Putamen (tissue), 1 donor: ENCODE measurements around the gene FBXO24.

Experiments
- DNase-seq: peaks from one replicate; pipeline ENCODE4 v3.0.0-alpha.2; 2016; ENCODE audit warnings: low spot score

Gene FBXO24

DNA sequence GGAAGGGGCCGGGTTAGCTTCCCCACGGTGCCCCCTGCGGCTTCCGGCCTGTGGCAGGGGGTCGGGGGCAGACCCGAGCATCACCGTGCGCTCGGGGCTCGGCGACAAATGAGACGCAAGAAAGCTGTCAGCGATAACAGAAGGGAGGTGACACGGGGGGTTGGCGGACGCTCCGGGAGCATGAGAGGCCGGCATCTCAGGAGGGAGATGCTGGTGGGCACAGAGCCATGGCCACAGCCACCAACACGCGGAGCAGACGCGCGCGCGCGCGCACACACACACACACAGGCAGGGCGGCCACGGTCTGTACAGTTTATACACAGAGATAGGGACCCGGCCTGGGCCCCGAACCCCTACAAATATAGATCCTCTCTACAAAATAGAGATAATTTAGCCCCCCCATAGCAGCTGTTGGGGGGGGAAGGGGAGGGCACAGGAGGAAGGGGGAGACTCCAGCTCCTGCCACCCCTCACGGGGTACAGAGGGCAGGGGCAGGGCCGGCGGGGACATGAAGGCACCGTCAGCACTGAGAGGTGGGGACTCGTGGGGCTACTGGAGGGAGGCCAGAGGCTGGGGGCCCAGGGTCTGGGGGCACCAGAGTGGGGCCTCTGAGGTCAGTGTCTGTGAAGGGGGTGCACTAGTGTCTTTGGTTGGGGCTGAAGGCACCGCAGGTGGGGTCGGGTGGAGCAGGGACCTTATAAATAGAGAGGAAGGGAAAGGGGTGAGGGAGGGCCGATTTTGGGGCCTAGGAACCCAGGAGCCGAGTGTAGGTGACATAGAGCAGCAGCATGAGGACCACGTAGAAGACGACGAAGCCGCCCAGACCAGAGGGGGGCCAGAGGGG lies 11.5 kb upstream of the FBXO24 start:
- no peak for DNase-seq

DNA sequence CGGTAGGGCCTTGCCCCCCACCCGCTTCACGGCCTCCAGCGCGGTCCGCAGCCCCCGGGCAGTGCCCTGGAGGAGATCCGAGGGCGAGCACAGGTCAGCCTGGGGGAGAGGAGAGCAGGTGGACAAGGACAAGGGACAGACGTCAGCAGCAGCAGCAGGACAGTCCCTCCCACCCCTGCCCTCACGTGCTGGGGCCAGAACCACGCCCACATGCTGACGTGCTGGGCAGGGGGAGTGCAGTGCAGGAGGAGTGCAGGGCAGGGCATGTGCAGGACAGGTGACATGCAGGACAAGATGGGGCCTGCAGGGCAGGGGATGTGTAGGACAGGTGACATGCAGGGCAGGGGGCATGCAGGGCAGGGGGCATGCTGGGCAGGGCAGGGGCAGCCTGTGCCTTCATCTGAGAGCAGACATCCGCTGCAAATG lies 10.9 kb upstream of the FBXO24 start:
- DNase-seq, result no peak

GRCh38 chr7:100575746-100576383 lies 10.3 kb upstream of the FBXO24 start:
- no peak for DNase-seq

DNA sequence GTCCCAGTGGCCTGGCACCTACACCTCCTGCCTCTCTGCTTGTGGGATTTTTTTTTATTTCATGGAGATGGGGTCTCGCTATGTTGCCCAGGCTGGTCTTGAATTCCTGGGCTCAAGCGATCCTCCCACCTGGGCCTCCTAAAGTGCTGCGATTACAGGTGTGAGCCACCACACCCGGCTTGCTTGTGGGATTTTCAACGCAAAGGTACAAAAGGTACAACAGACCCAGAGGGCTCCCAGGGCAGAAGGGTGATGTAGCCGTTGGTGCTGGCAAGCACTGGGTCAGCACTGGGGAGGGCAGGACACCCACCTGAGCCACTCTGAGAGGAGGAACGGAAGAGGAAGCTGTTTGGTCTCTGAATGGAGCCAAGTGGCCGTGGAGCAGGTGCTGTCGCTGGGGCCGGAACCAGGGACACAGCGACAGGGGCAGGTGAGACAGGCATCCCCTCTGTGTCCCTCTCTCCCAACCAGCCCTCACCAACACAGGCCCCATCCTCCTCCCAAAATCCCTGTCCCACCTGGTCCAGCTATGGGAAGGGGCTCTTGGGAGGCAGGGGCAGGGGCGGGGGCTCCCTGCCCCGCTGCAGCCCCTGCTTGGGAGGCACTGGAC lies 9.6 kb upstream of the FBXO24 start:
- DNase-seq, result no peak

- no peak for DNase-seq
Observed at GRCh38 chr7:100577103-100577502, 9.0 kb upstream of the FBXO24 start.

GRCh38 chr7:100577507-100577906 lies 8.6 kb upstream of the FBXO24 start:
- no peak for DNase-seq

GRCh38 chr7:100578246-100579183 lies 7.6 kb upstream of the FBXO24 start:
- no peak for DNase-seq

DNA sequence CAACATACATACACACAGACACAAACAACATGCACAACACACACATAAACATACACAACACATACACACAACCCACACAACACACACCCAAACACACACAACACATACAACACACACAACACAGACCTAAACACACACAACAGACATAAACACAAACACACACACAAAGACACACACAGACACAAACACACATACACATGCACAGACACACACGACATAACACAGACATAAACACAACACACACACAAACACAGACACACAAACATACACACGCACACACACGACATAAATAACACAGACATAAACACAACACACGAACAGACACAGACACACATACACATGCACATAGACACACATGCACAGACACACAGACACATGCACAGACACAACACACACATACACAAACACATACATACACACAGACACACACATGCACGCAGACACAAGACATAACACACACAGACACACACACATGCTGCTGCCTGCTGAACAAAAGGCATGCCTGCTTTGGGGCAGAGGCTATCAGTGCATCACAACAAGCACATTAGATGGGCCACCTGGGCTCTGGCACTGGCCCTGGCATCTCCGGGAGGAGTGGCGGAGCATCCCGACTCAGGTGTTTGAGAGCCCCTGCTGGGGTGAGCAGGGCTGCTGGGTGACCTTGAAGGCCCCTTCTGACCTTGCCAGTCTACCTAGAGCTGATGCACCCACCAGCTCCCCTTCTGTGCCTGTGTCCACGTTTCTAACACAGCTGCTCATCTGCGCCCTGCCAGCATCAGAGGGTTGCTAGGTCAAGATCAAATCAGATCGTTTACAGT lies 5.5 kb upstream of the FBXO24 start:
- DNase-seq, result no peak

DNA sequence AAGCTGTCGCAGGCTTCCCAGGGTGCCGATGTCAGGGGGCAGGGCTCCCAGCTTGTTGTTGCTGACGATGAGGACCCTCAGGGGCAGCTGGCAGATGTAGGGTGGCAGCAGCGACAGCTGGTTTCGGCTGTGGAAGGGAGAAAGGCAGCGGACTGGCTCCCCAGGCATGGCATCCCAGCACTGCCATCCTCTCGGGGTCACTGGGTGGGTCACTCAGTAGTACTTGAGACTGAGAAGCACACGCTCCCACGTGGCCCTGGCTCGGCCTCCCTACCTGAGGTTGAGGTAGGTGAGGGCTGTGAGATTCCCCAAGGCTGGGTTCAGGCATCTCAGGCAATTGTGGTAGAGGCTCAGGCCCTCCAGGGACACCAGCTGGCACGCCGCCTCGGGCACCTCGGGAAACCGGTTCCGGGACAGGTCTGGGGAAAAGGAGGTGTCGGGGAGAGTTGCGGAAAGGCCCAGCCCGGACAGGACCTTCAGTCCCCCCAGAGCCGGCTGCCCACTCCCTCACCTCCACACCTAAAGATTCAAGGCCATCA lies 4.0 kb upstream of the FBXO24 start:
- no peak for DNase-seq

DNA sequence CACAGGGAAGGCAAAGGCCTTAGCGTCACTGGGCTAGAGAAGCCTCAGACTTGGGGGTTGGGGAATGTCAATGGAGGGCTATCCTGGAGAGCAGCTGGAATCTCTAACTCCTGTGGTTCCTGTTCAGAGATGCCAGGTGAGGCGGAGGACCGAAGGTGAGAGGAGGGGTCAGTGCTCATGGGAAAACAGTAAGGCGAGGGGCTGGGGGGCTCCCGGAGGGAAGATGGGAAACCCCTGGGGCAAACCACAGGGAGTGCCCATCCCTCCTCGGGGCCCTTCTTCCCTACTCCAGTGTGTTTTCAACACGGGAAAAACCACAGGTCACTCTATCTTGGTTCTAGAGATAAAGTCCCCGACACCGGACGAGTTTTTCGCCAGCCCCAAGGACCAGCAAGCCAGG lies 3.5 kb upstream of the FBXO24 start:
- no peak for DNase-seq

DNA sequence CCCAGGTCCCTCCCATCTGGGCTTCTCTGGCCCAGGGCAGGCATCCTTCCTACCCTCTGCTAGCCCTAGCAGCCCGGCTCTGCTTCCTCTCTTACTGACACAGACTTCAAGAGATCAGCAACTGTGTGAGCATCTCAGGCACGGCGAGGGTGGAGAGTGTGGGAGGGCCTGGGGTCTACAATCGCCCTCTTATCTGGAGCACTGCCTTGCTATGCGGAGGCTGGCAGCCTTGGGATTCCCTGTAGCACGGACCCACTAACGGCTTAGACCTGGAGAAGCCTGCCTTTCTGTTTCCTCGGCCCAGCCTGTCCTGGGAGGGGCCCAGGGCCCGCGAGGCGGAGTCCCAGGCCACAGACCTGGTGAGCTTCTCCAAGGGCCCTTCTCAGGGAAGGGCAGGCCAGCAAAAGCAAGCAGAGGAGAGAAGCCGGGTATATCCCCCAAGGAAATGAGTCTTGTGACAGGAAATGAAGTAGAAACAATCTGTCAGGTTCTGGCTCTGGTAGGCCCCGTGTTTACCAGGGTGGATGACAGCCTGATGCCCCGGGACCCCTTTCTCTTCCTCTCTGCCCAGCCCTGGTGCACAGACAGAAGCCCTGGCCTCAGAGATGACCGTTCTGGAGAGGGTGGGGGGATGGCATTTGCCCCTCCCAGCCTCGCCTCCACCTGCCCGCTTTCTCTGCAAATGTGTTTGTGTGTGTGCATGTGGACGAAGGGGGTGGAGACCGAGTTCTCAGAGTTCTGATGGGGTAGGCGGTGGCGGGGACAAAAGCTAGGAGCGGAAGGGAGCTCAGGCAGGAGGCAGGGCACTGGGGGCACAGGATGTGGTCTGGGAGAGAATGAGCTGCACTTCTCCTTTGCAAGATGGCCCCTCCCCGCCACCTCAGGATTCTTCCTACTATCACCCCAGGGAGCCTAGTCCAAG lies 2.7 kb upstream of the FBXO24 start:
- peak; percentile 48 for DNase-seq

DNA sequence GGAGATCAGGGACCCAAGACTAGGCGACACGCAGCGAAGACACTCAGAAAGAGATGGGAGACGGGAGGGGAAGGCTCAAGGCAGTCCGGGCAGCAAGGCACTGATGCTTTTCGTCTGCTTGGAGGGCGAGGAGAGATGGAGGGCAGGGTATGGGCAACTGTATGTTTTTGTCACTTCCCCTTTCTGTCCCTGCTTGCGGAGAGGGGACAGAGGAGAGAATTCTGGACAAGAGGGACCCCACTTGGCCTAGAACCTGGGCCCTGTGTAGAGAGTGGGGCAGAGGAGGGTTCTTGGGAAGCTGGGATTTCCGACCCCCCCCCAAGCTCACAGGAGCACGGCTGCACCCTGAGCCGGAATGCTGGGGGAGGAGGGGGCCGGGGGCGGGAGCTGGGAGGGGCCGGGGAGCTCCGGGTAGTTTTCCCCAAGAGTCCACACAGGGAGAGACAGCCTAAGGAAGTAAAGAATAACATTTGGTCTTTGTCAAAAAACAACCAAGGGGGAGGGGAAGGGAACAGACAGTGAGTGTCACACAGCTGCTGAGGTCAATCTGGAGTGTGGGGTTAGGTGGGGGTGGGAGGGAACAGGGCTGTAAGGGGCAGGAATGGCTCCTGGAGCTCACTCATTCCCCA lies 2.0 kb upstream of the FBXO24 start:
- DNase-seq, result no peak

GRCh38 chr7:100584683-100585510 lies 1.2 kb upstream of the FBXO24 start:
- DNase-seq, result no peak

GRCh38 chr7:100585511-100586265 lies 440 bp upstream of the FBXO24 start, which contains the start of gene LRCH4:
LRCH4 (minus strand) TSS chr7:100586129; CDS start chr7:100586100, 29 bp downstream.
- DNase-seq, result no peak

DNA sequence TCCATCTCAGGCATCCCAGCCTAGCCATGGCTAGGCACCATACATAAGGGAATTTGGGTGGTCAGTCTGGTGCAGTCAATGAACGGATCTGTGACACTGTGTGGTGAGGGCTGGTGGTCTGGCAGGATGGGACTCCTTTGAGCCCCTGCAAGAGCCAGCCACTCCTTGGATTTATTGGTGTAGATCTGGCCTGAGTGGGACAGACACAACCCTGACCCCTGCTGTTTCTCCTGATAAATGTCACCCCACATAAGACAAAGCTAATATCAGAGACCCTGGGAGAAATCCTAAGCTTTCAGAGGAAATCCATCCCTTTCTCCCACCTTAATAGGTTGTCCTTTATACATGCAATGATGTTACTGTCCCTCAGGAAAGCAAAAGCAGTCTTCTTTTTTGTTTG lies 2.3 kb downstream of the FBXO24 start:
- no peak for DNase-seq

- no peak for DNase-seq
Observed at GRCh38 chr7:100589341-100589947, 3.3 kb downstream of the FBXO24 start.
